HG03439 (cell line): ENCODE results near the gene TPK1.
"Not testable (repeated sequence)": the region's sequence is repeated elsewhere in the genome, so short reads cannot be mapped to it uniquely, and the experiment has no call there.

Experiments used
- ATAC-seq: cut with Tn5 transposase; IDR thresholded peaks from one replicate; pipeline ENCODE4 v1.9.1; 2021; ENCODE audit warnings: mild to moderate bottlenecking, moderate library complexity; ENCODE audit not compliant: unreplicated experiment

Gene TPK1

DNA sequence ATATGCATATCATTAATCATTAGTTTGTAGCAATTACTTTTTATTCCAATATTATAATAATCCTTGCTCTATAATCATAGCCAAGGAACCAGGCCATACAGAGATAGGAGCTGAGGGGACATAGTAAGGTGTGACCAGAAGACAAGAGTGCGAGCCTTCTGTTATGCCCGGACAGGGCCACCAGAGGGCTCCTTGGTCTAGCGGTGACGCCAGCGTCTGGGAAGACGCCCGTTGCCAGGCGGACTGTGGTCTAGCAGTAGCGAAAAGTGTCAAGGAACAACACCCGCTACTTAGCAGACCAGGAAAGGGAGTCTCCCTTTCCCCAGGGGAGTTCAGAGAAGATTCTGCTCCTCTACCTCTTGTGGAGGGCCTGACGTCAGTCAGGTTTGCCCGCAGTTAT lies 109.0 kb downstream of the TPK1 start:
- ATAC-seq: not testable (repeated sequence)

DNA sequence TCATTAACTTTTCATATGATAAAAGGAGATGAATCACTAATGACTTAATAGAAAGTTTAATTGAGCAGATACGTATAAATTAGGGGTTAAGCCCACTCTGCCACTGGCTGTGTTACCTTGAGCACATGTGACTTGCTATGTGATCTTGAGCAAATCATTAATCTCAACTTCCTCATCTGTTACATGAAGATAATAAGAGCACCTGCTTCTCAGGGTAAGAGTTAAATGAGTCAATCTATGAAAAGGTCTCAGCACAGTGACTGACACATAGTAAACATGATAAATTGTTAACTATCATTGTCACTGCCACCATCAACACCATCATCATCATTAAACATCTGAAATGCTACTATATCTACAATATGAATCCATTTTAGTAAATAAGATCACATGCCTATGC lies 110.8 kb downstream of the TPK1 start:
- peak; percentile 84 for ATAC-seq

DNA sequence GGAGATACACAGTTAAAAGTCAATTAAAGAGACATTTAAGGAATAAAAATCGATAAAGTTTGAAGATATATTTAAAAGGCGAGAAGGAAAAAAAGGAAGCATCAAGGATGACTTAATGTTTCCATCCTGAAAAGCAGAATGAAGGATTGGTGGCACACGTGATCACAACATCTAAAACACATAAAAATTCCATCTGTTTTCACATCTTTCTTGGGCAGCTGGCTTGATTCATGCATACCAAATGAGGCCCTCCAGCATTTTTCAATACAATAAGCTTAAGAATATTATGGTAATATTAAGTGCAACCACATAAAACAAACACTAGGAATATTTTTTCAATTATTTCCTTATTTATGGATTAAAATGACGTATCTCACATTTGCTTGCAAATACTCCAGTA lies 112.6 kb downstream of the TPK1 start:
- ATAC-seq: no peak

DNA sequence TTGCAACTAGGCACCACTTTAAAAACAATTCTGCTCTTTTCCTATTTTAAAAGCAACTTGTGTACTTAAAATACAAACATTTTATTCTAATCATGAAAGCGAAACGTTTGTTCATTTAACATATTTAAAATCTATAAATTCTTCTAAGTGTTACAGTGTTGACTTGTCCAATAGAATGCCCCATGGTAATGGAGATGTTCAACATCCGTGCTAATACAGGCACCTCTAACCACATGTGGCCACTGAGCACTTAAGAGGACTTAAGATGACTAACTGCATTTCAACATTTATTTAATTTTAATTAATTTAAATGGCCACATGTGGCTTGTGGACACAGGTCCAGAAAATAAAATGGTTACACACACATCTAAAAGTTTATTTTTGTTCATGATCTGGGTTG lies 115.1 kb downstream of the TPK1 start:
- no peak for ATAC-seq

DNA sequence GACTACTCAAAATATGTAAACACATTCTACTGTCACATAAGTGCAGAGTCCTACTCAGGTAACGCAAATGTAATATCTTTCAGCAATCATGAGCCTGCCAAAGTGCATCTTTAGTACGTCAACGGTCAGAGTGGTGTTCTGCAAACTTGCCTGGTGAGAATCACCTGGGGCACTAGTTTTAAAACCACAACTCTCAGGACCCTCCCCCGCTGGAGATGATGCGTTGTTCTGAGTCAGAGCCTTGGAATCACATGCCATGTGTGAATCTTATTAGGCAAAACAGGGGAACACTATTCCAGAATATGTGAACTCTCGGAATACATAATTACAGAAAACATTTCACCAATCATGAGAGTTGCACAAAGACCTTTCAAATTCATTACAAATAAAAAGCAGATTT lies 115.7 kb downstream of the TPK1 start:
- no peak for ATAC-seq

DNA sequence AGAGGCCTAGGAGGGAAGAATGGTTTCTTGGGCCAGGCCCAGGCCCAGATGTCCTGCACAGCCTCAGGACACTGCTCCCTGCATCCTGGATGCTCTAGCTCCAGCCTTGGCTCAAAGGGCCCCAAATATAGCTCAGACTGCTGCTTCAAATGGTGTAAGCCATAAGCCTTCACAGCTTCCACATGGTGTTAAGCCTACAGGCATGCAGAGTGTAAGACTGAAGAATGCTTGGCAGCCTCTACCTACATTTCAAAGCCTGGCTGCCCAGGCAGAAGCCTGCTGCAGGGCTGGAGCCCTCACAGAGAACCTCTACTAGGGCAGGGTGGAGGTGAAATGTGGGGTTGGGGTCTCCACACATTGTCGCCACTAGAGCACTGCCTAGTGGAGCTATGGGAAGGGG lies 118.1 kb downstream of the TPK1 start:
- ATAC-seq: no peak

DNA sequence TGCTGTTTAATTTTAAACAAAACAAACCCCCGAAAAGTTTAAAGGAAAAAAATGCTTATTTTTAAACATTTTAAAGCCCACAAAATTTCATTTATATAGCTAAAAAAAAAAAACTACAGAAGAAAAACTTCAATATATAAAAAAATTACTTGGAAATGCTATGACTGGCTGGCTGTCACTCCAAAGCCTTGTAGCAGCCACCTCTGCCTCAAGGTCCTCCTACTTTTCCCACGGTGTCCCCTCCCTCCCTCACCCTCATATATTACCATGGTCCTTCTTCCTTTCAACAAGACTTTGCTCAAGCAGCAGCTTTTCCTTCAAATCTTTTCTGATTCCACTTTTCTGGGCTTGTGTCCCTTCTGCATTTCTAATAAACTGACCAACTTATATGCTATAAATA lies 122.0 kb downstream of the TPK1 start:
- ATAC-seq: no peak

DNA sequence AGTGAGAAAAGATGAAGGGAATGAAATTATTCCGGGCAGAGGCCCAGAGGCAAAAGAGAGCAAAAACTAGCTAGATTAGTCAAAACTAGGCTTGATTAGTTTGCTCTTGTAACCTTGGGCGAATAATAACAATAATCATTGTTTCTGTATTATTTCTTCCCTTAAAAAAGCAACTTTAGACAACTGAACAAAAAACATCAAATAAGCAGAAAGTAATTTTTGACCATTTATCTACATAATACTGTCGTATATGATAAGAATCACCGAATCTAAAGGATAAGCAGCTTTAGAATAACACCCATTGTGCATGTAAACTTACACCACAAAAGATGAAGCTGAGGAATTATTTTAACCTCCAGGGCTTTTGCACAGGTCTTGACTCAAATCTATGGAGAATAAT lies 125.1 kb downstream of the TPK1 start:
- no peak for ATAC-seq

DNA sequence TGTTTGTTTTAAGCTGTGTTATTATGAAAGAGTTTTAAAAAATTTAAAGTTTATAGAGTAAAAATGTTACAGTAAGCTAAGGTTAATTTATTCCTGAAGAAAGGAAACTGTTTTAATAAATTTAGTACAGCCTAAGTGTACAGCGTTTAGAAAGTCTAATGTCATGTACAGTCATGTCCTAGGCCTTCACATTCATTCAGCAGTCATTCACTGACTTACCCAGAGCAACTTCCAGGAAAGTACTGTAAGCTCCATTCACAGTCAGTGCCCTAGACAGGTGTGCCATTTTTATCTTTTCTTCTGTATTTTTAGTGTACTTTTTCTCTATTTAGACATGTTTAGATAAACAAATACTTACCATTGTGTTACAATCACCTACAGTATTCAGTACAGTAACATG lies 126.8 kb downstream of the TPK1 start:
- no peak for ATAC-seq

DNA sequence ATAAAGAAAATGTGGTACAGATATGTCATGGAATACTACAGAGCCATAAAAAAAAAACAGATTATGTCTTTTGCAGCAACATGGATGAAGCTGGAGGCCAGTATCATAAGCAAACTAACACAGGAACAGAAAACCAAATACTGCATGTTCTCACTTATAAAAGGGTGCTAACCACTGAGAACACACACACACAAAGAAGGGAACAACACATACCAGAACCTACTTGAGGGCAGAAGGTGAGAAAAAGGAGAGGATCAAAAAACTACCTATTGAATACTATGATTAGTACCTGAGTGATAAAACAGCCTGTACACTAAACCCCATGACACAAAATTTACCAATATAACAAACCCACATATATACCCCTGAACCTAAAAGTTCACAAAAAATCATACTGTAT lies 144.6 kb downstream of the TPK1 start:
- ATAC-seq: no peak

DNA sequence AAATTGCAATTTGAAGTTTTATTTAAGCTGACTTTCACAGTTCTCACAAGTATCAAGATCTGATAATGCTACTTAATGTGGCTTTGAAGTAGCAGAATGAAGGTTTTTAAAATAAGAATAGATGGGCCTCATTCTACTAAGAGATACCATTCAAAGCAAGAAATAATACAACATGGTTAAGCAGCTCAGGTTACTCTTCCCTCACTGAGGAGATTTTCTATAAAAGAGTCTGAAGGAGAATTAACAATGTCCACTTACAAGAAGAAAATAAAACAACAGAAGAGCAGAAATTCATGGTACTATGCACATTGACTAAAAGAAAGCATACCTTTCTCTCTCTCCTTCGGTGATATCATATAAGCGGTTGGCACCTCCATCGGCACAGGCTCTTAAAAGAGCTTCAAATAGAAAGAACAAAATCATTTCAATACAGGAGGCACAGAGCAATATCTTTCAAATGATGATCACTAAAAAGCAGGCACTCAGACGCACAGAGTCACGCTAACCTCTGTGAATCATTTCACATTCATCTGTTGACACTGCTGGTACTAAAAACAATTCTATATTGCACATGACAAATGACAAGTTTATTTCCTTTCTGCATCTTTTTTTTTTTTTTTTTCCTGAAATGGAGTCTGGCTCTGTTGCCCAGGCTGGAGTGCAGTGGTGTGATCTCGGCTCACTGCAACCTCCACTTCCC lies 153.1 kb downstream of the TPK1 start:
- no peak for ATAC-seq

DNA sequence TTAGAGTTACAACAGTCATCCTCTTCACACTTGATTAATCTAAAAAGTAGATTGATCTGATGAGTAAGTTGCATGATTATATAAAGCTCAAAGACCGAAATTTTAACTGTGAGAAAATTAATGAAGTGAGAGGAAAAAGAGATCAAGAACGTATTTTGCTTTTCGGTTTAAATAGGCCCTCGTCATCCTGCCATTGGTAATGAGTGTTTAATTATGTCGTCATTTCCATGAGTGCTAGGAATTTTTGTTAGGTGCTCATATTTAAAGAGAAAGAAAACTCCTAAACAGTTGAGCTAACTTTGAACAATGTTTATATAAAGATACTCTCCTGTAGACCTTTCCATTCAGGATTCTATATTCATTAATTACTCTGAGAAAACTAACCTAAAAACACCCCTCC lies 159.4 kb downstream of the TPK1 start:
- no peak for ATAC-seq

DNA sequence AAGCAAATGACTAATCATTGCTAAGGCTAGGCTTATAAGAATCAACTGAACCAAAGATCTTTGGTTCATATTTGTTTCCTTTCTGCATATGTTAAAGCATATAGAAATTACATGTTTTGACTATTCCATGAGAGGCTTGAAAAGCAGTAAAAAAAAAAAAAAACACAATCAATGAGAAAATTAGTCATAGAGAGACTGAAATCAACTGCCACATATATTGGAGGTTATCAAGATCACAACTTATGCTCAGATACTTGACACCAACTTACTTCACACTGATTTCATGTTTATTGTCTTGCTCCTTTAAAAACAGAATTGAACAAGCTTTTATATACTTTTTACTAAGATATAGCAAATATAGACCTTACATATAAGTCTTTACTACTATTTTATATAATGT lies 161.3 kb downstream of the TPK1 start:
- ATAC-seq: no peak

DNA sequence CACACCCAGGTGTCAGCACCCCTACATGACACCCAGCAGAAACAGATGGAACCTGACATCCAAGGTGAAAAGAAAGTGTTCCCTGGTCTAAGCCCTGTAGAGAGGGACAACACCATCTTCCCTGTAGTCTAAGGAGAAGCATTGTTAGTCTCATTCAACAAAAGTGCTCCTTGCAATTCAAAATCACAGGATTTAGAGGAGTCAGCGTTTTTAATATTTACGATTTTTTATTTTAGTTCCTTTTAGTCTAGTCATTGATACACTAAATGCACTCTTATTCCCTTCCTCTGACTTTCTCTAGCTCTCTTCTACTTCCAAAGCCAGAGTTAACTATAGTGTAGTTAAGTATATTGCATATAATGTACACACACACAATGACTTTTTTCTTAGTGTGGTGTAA lies 163.0 kb downstream of the TPK1 start:
- ATAC-seq: no peak

DNA sequence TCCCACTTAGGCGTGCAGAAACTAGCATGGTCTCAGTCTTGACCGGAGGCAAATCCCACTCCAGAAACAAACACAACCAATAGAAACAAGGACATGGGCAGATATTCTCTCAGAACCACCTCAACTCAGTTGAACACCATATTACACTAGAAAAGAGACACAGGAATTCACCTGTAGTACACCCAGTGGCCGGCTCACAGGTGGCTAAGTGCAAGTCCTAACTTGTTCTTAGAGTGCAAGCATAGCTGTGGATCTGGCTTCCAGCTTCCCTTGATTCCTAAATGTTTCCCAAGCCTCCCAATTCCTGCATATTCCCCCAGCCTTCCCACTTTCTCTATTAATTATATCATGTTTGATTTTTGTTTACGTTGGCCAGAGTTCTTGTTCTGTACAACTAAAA lies 164.4 kb downstream of the TPK1 start:
- ATAC-seq: no peak

DNA sequence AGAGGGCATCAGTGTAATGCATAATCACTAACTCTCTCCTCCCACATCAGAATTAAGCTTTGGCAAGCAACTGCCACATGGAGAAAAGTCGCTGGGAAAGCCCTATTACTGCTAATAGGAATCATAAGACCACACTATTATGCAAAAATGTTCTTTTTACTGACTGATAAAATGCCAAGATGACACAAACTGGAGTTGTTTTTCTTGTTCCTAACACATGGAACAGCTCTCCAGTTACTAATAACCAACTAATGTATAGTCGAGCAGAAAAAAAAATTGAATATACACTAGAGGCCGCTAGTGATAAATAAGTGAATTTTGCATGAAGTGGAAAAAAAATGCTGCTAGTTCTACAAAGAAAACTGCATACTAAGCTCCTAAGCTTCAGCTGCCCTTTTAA lies 165.6 kb downstream of the TPK1 start:
- no peak for ATAC-seq

DNA sequence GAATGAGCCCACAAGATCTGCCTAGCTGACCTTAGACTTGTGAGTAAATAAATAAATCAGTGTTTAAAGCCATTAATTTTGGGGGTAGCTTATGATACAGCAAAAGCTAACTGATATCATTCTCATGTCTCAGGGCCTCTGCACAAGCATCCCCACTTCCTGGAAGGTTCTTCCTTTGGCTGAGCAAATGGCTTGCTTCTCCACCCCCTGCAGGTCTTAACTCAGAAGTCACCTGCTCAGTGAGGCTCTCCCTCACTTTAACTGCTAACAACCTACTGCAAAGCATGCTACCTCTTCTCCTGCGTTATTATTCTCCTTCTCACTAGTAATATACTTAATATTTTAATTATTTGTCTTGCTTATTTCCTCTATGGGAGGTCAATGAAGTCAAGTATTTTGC lies 167.3 kb downstream of the TPK1 start:
- ATAC-seq: no peak

DNA sequence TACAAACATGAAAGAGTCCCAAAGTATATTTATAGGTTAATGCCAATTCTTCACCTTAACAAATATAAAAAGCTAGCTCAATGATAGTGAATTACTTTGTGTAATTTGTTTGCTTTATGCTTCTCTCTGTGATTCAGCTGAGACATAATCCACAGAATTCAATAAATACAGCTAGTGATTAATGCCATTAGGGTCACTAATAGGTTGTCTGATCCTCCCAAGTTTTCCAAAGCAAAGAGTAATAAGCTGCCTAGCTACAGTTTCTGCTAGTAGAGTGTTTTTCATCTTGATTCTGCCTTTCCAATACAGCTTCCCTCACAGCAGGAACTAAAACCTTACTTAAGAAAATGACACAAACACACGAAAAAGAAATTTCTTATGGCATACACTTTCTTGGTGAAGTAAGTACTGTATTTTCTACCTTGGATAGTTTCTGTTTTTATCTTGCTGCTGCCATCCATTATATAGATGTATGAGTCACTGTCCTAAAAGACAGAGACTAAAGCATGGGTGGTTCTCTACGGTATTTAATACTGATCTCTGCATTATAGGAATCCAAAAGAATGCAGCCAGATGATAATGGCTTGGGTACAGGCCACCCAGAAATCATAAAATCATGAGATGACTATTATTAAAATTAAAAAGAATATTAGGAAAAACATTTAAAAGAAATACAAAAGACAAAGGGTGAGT lies 170.0 kb downstream of the TPK1 start:
- no peak for ATAC-seq

DNA sequence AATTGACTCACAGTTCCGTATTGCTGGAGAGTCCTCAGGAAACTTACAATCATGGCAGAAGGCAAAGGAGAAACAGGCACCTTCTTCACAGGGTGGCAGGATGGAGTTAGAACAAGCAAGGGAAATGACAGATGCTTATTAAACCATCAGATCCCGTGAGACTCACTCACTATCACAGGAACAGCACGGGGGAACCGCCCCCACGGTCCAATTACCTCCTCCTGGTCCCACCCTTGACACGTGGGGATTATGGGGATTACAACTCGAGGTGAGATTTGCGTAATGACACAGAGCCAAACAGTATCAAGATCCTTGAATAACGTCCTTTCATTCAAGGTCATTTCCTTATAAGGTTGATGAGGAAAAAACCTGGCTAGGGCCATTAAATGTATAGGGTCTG lies 176.6 kb downstream of the TPK1 start:
- ATAC-seq: no peak

DNA sequence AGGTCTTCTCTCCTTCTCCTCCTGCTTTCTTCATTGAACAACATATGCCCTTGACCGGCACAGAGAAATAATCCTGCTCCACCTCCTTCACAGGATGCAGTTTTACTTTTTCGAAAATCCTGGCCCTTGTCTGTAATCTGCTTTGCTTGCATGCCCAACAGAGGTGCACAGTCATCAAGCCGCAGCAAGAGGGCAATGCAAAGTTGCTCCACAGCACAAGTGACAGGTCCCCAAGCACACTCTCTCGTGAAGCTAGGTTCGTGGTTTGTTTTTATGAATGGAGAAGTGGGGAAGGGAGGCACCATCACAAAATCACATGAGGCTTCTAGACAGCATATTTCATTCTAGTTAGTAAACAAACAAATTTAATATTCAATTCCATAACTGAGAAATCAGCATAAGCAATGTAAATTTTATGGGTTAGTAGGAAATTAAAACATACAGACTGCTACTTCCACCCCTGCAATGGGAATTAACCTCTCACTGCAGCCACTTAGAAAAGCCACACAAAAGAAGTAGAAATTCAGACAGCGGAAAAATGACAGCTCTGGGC lies 178.8 kb downstream of the TPK1 start:
- ATAC-seq: no peak

DNA sequence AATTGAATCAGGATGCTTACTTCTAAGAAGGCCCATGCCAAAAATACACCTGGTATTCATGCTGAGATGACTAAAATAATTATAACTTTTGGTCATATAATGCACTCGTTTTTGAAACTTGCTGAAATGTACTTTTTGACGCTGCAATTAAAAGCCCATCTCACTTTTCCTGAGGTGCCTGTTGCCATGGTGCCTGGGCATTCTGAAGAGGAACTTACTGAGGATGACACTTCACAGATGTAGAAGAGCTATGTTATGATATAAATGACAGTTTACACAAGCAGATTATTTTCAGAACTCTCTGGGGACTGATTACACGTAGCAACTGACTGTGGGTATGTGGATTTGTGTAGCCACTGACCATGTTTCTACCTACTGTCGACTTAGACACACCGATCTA lies 182.4 kb downstream of the TPK1 start:
- ATAC-seq: no peak

DNA sequence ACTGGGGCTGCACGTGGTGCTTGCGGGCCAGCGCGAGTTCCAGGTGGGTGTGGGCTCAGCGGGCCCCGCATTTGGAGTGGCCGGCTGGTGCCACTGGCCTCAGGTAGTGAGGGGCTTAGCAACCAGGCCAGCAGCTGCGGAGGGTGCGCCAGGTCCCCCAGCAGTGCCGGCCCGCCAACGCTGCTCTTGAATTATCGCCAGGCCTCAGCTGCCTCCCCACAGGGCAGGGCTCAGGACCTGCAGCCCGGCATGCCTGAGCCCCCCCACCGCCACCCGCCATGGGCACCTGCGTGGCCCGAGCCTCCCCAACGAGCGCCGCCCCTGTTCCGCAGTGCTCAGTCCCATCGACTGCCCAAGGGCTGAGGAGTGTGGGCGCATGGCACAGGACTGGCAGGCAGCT lies 185.4 kb downstream of the TPK1 start:
- ATAC-seq: no peak

DNA sequence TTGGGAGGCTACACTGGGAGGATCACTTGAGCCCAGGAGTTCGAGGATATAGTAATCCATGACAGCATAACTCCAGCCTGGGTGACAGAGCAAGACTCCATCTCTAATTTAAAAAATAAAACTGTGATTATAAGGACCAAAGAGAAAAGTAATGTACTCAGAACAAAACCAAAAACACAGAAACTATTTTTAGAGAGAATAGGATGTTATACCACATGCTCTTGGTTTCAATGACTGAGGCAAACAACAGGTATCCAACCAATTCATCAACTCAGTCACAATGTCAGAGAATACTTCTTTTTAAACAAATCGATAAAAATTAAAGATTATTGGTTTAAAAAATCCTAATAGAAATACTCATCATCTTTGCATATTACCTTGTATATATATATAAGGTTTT lies 186.7 kb downstream of the TPK1 start:
- ATAC-seq: no peak
